SK-N-SH (cell line): ENCODE data around the gene NFATC4.

Source experiments
- CHD2 ChIP-seq: fragments of 150-350 bp; IDR thresholded peaks from 2 replicates; pipeline ENCODE4 v1.6.1; 2018; ENCODE audit warnings: low read length; ENCODE audit not compliant: partially characterized antibody
- CTCF ChIP-seq: fragments of 200-600 bp; sonication (generic); IDR thresholded peaks from 2 replicates; pipeline ENCODE4 v1.6.1; 2017; ENCODE audit warnings: antibody characterized with exemption, mild to moderate bottlenecking, moderate library complexity
- EZH2phosphoT487 ChIP-seq: fragments of 200-600 bp; sonication (generic); IDR thresholded peaks from 2 replicates; pipeline ENCODE4 v1.6.1; 2017; ENCODE audit warnings: low read depth, mixed run types, mild to moderate bottlenecking, antibody characterized with exemption, moderate library complexity, borderline replicate concordance
- NFIC ChIP-seq: IDR thresholded peaks from 2 replicates; pipeline ENCODE4 v1.4.0; 2012; ENCODE audit warnings: borderline replicate concordance
- NRF1 ChIP-seq: IDR thresholded peaks from 2 replicates; pipeline ENCODE4 v1.6.1; 2012; ENCODE audit warnings: low read depth, mild to moderate bottlenecking, low read length
- PBX3 ChIP-seq: IDR thresholded peaks from 2 replicates; pipeline ENCODE4; 2012
- YY1 ChIP-seq: IDR thresholded peaks from 2 replicates; pipeline ENCODE4 v1.4.0; 2012; ENCODE audit warnings: low read depth, mild to moderate bottlenecking

- TF ChIP-seq CTCF (no peak), YY1 (no peak), EZH2phosphoT487 (no peak), NFIC (no peak), PBX3 (no peak), NRF1 (no peak), CHD2 (no peak)
Observed at GRCh38 chr14:24382064-24382371, 14.0 kb downstream of the NFATC4 start.
